ENCODE results near the gene ASAP2.

The ASAP2 gene

DNA sequence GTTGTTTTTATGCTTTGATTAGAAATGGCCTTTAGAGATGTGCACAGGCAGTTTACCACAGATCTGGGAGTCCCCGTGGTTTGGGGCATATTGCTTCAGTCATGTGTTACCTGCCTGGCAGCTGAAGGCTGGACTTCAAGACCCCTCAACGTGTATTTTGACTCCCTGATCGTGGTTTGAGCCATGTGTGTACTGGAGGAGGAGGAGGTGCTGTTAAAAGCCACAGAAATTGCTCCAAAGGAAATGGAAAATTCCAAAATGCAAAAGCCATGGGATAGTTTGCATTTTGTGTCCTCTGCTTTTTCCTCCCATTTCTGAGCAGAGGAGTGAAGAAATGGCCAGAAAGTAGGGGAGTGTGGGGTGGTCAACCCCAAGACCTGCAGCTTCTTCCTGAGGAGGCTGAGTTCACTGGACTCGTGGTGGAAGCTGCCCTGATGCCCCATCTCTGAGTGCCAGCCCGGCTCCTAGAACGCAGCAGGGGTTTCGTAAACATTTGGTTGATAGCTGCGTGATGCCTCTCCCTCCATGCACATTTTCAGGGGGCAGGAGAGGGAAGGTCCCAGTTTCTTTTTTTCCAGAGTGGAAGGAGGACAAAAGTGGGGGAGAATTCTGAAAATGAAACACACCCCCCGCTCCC is 171.0 kb downstream of the ASAP2 start:
- H3K27me3 ChIP-seq (ENCODE audit: control insufficient read depth in 2 of 2, insufficient read depth in 2 of 2, low read length in 2 of 2) = no peaks in the 10 kb centered on the region
- H3K4me3 ChIP-seq (ENCODE audit: low read length in 2 of 2) = no peak overlapping the region
- H3K9me3 ChIP-seq (ENCODE audit: control insufficient read depth in 2 of 2, low read length in 2 of 2) = no peaks in the 10 kb centered on the region
- peak overlapping the region; percentile 49 to 57 for H3K27ac ChIP-seq (ENCODE audit: low read depth in 2 of 2, low read length in 2 of 2)
- H3K9ac ChIP-seq (ENCODE audit: low read depth in 1 of 2, low read length in 2 of 2) = no peak overlapping the region
- peaks cover 12 to 20% of the 10 kb centered on the region in 2 donors for H3K4me1 ChIP-seq (ENCODE audit: control insufficient read depth in 2 of 2, insufficient read depth in 2 of 2, low read length in 2 of 2)
- H3K36me3 ChIP-seq (ENCODE audit: control insufficient read depth in 2 of 2, insufficient read depth in 2 of 2, low read length in 2 of 2) = peaks cover 46 to 49% of the 10 kb centered on the region in 2 donors

DNA sequence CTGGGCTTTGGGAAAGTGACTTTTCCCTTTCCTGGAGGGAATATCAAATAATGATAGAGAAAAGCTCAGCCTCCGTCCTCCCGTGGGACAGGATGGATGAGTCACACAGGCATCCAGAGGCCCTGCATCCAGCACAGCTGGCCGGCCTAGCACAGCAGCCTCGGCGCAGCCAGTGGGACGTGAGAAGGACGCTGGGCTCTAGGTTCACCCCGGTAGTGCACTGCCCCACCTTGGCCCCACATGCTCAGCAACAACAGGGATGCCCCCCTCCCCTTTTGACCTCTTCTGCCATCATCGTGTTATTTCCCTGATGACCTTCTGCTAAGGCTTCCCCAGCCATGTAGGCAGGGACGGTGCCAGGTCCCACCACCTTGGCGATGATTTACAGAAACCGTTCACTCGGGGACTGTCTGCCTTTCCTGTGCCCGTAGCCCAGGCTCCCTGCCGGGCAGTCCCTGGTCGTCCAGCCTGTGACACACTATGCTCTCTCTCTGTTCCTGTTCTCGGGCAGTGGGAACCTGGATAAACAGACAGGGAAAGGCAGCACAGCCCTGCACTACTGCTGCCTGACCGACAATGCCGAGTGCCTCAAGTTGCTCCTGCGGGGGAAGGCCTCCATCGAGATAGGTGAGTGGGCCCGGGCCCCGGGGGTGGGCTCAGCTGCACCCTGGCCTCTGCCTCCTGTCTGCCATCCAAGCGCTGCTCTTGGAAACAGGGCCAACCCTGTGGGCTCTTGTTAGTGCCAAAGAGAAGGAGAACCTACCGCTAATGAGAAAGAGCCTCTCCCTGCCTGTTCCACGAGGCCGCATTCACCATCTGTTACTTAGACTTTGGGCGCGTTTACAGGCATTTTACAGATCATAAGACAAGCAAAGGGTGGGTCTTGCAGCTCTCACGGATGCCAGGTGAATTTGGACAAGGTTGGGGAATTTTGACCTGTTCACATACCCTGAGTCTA is 172.1 kb downstream of the ASAP2 start:
- peaks cover 38 to 46% of the 10 kb centered on the region in 2 donors for H3K36me3 ChIP-seq (ENCODE audit: control insufficient read depth in 2 of 2, insufficient read depth in 2 of 2, low read length in 2 of 2)
- H3K4me1 ChIP-seq (ENCODE audit: control insufficient read depth in 2 of 2, insufficient read depth in 2 of 2, low read length in 2 of 2) = peaks cover 12 to 20% of the 10 kb centered on the region in 2 donors
- H3K9ac ChIP-seq (ENCODE audit: low read depth in 1 of 2, low read length in 2 of 2) = no peak overlapping the region
- peak overlapping the region; percentile 49 to 57 for H3K27ac ChIP-seq (ENCODE audit: low read depth in 2 of 2, low read length in 2 of 2)
- no peaks in the 10 kb centered on the region for H3K9me3 ChIP-seq (ENCODE audit: control insufficient read depth in 2 of 2, low read length in 2 of 2)
- no peaks in the 10 kb centered on the region for H3K27me3 ChIP-seq (ENCODE audit: control insufficient read depth in 2 of 2, insufficient read depth in 2 of 2, low read length in 2 of 2)
- no peak overlapping the region for H3K4me3 ChIP-seq (ENCODE audit: low read length in 2 of 2)

DNA sequence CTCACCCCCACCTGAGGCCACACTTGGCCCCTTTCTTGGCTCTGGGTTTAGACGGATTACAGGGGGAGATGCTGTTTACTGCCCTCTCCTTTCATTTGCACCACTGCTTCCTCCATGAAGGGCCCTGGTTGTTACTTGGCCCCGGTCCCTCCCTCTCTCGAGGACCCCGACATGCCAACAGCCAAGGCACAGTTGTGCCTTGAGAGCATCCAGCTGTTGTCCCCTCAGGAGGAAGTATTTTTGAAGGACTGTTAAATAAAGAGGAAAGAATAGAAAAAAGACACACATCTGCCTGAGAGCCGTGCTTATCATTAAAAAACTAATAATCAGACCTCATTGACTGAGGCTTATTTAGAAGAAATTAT is 172.8 kb downstream of the ASAP2 start:
- Histone ChIP-seq H3K36me3 (ENCODE audit: control insufficient read depth in 2 of 2, insufficient read depth in 2 of 2, low read length in 2 of 2) (peaks cover 36 to 47% of the 10 kb centered on the region in 2 donors), H3K9me3 (ENCODE audit: control insufficient read depth in 2 of 2, low read length in 2 of 2) (no peaks in the 10 kb centered on the region), H3K4me3 (ENCODE audit: low read length in 2 of 2) (no peak overlapping the region), H3K27ac (ENCODE audit: low read depth in 2 of 2, low read length in 2 of 2) (peak overlapping the region in 1 of 2 donors; percentile 57), H3K4me1 (ENCODE audit: control insufficient read depth in 2 of 2, insufficient read depth in 2 of 2, low read length in 2 of 2) (peaks cover 12 to 20% of the 10 kb centered on the region in 2 donors), H3K27me3 (ENCODE audit: control insufficient read depth in 2 of 2, insufficient read depth in 2 of 2, low read length in 2 of 2) (no peaks in the 10 kb centered on the region), H3K9ac (ENCODE audit: low read depth in 1 of 2, low read length in 2 of 2) (no peak overlapping the region)

DNA sequence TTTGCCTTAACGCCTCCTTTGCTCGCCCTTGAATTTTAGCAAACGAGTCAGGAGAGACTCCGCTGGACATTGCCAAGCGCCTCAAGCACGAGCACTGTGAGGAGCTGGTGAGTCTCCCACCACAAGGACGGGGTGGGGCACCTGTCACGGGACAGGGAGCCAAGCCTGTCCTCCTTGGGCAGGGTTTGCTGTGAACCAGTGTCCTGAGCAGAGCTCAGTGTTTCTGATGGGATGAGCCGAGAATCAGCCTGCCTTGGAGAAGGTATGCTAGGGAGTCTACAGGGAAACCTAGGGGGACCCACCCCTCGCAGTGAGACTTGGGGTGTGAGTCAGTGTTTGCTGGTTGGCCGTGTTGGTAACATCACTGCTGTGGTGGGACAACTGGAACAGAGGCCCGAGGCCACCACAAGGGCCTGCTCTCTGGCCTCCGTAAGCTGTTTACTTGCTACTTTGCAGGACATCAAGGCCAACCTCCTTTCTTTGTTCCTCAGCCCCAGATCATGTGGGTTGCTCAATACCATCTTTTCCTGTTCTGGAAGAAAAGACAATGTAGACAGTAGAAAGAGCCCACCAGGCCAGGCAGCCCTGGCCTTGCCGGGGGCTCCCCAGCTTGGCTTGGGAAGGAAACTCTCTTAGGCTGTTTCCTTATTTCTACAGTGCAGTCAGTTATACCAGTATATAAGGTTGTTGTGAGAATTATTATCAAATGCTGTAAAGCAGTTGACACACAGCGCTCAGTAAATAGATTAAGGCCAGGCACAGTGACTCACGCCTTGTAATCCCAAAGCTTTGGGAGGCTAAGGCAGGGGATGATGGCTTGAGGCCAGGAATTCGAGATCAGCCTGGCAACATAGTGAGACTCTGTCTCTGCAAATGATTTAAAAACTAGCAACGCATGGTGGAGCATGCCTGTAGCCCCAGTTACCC is 174.4 kb downstream of the ASAP2 start:
- no peaks in the 10 kb centered on the region for H3K27me3 ChIP-seq (ENCODE audit: control insufficient read depth in 2 of 2, insufficient read depth in 2 of 2, low read length in 2 of 2)
- H3K4me1 ChIP-seq (ENCODE audit: control insufficient read depth in 2 of 2, insufficient read depth in 2 of 2, low read length in 2 of 2) = peaks cover 12 to 20% of the 10 kb centered on the region in 2 donors
- H3K9me3 ChIP-seq (ENCODE audit: control insufficient read depth in 2 of 2, low read length in 2 of 2) = no peaks in the 10 kb centered on the region
- peak overlapping the region; percentile 69 to 75 for H3K27ac ChIP-seq (ENCODE audit: low read depth in 2 of 2, low read length in 2 of 2)
- no peak overlapping the region for H3K9ac ChIP-seq (ENCODE audit: low read depth in 1 of 2, low read length in 2 of 2)
- no peak overlapping the region for H3K4me3 ChIP-seq (ENCODE audit: low read length in 2 of 2)
- peaks cover 38 to 50% of the 10 kb centered on the region in 2 donors for H3K36me3 ChIP-seq (ENCODE audit: control insufficient read depth in 2 of 2, insufficient read depth in 2 of 2, low read length in 2 of 2)

DNA sequence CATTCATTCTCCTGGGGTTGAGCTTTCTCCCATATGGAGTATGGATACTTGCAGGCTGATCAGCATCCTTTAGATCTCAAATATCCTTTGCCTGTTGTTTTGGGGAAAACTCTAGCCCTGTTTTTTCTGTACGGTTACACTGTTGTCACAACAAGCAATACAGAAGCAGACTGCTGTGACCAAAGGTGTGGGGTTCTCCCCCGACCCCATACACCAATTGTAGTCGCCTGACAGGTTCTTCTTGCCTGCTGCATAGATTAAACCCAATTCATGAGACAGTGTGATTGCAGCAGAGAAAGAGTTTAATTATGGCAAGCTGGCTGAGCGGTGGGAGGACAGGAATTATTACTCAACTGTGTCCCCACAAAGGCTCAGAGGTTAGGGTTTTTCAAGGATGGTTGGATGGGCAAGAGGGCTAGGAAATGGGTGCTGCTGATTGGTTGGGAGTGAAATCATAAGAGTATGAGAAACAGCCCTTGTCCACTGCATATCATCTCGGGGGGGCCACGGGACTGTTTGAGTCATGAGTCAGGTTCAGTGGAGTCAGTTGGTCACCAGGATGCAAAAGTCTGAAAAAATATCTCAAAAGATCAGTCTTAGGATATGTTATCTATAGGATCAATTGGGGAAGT is 176.1 kb downstream of the ASAP2 start:
- Histone ChIP-seq H3K27ac (ENCODE audit: low read depth in 2 of 2, low read length in 2 of 2) (no peak overlapping the region), H3K4me1 (ENCODE audit: control insufficient read depth in 2 of 2, insufficient read depth in 2 of 2, low read length in 2 of 2) (peaks cover 12 to 20% of the 10 kb centered on the region in 2 donors), H3K36me3 (ENCODE audit: control insufficient read depth in 2 of 2, insufficient read depth in 2 of 2, low read length in 2 of 2) (peaks cover 36 to 53% of the 10 kb centered on the region in 2 donors)

DNA sequence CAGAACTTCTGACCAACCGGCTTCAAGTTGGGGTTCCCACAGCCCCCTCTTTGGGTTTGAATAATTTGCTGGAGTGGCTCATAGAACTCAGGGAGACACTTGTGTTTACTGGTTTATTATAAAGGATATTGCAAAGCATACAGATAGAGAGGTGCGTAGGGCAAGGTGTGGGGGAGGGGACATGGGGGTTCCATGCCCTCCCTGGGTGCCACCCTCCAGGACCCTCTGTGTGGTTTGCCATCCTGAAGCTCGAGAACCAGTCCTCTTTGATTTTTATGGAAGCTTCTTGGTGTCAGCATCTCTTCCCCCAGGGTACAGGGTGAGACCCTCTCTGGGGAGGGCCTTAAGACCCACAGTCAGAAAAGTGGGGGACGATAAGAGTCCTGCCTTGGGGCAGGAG is 177.9 kb downstream of the ASAP2 start:
- H3K27ac ChIP-seq (ENCODE audit: low read depth in 2 of 2, low read length in 2 of 2) = no peak overlapping the region
- H3K9me3 ChIP-seq (ENCODE audit: control insufficient read depth in 2 of 2, low read length in 2 of 2) = no peaks in the 10 kb centered on the region
- peaks cover 45 to 57% of the 10 kb centered on the region in 2 donors for H3K36me3 ChIP-seq (ENCODE audit: control insufficient read depth in 2 of 2, insufficient read depth in 2 of 2, low read length in 2 of 2)
- H3K4me3 ChIP-seq (ENCODE audit: low read length in 2 of 2) = no peak overlapping the region
- H3K9ac ChIP-seq (ENCODE audit: low read depth in 1 of 2, low read length in 2 of 2) = no peak overlapping the region
- no peaks in the 10 kb centered on the region for H3K27me3 ChIP-seq (ENCODE audit: control insufficient read depth in 2 of 2, insufficient read depth in 2 of 2, low read length in 2 of 2)
- peaks cover 6 to 11% of the 10 kb centered on the region in 2 donors for H3K4me1 ChIP-seq (ENCODE audit: control insufficient read depth in 2 of 2, insufficient read depth in 2 of 2, low read length in 2 of 2)

More for the DNA sequence above, 176.1 kb downstream of the ASAP2 start:
- H3K4me3 ChIP-seq (ENCODE audit: low read length in 2 of 2) = no peak overlapping the region
- no peaks in the 10 kb centered on the region for H3K9me3 ChIP-seq (ENCODE audit: control insufficient read depth in 2 of 2, low read length in 2 of 2)
- H3K9ac ChIP-seq (ENCODE audit: low read depth in 1 of 2, low read length in 2 of 2) = no peak overlapping the region
- H3K27me3 ChIP-seq (ENCODE audit: control insufficient read depth in 2 of 2, insufficient read depth in 2 of 2, low read length in 2 of 2) = no peaks in the 10 kb centered on the region

DNA sequence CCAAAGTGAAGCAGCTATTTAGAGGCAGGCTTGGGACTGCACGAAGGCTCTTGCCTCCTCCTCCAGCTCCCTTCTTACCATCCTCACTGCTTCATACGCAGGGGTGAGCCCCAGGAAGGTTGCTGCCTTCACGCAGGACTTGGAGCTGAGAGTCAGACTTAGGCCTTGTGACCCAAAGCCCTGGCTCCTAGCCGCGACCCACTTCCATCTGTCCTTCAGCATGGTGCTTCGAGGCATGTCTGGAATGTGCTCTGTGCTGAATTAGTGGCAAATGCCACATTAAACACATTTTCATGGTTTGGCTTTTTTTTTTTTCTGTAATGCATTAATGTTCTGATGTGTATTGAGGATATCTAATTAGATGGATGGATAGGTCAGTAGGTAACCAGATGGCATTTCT is 179.2 kb downstream of the ASAP2 start:
- Histone ChIP-seq H3K27ac (ENCODE audit: low read depth in 2 of 2, low read length in 2 of 2) (no peak overlapping the region), H3K9ac (ENCODE audit: low read depth in 1 of 2, low read length in 2 of 2) (no peak overlapping the region), H3K27me3 (ENCODE audit: control insufficient read depth in 2 of 2, insufficient read depth in 2 of 2, low read length in 2 of 2) (no peaks in the 10 kb centered on the region), H3K4me3 (ENCODE audit: low read length in 2 of 2) (no peak overlapping the region), H3K4me1 (ENCODE audit: control insufficient read depth in 2 of 2, insufficient read depth in 2 of 2, low read length in 2 of 2) (peaks cover 2 to 8% of the 10 kb centered on the region in 2 donors), H3K36me3 (ENCODE audit: control insufficient read depth in 2 of 2, insufficient read depth in 2 of 2, low read length in 2 of 2) (peaks cover 54 to 63% of the 10 kb centered on the region in 2 donors), H3K9me3 (ENCODE audit: control insufficient read depth in 2 of 2, low read length in 2 of 2) (no peaks in the 10 kb centered on the region)

DNA sequence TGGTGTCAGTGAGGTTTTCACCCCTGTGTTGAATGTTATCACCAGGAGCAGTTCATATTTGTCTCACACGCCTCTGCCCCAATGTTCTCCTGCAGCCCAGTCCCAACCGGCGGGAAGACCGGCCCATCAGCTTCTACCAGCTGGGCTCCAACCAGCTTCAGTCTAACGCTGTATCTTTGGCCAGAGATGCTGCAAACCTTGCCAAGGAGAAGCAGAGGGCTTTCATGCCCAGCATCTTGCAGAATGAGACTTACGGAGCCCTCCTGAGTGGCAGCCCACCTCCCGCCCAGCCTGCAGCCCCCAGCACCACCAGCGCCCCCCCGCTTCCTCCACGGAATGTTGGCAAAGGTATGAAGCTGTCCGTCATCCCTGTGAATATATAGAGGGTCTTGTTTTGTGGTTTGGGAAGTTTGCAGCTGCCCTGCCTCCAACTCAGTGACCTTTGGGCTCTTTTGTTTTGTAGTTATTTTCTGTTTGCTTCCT is 181.6 kb downstream of the ASAP2 start:
- Histone ChIP-seq H3K4me3 (ENCODE audit: low read length in 2 of 2) (no peak overlapping the region), H3K9ac (ENCODE audit: low read depth in 1 of 2, low read length in 2 of 2) (no peak overlapping the region), H3K36me3 (ENCODE audit: control insufficient read depth in 2 of 2, insufficient read depth in 2 of 2, low read length in 2 of 2) (peaks cover 60% of the 10 kb centered on the region in 2 donors), H3K4me1 (ENCODE audit: control insufficient read depth in 2 of 2, insufficient read depth in 2 of 2, low read length in 2 of 2) (no peaks in the 10 kb centered on the region), H3K9me3 (ENCODE audit: control insufficient read depth in 2 of 2, low read length in 2 of 2) (no peaks in the 10 kb centered on the region), H3K27ac (ENCODE audit: low read depth in 2 of 2, low read length in 2 of 2) (no peak overlapping the region), H3K27me3 (ENCODE audit: control insufficient read depth in 2 of 2, insufficient read depth in 2 of 2, low read length in 2 of 2) (no peaks in the 10 kb centered on the region)

Measured in mucosa of rectum (tissue), 2 donors.